HL-60 (cell line): ENCODE data around the gene FOXI1.

ENCODE experiments used
- GABPA ChIP-seq: IDR thresholded peaks from 2 replicates; pipeline ENCODE4 v1.6.1; 2012; ENCODE audit warnings: low read depth
- POLR2AphosphoS5 ChIP-seq: IDR thresholded peaks from 2 replicates; pipeline ENCODE4 v1.6.1; 2012; ENCODE audit warnings: low read depth
- TF ChIP-seq, protein P1 (sequence below): IDR thresholded peaks from one replicate; pipeline ENCODE4 v1.5.1; 2011; ENCODE audit warnings: low read length, control low read depth, inconsistent platforms; ENCODE audit not compliant: insufficient read depth
- TF ChIP-seq, protein P2 (sequence below): IDR thresholded peaks from 2 replicates; pipeline ENCODE4 v1.6.1; 2012; ENCODE audit warnings: low read depth; ENCODE audit not compliant: insufficient replicate concordance

DNA sequence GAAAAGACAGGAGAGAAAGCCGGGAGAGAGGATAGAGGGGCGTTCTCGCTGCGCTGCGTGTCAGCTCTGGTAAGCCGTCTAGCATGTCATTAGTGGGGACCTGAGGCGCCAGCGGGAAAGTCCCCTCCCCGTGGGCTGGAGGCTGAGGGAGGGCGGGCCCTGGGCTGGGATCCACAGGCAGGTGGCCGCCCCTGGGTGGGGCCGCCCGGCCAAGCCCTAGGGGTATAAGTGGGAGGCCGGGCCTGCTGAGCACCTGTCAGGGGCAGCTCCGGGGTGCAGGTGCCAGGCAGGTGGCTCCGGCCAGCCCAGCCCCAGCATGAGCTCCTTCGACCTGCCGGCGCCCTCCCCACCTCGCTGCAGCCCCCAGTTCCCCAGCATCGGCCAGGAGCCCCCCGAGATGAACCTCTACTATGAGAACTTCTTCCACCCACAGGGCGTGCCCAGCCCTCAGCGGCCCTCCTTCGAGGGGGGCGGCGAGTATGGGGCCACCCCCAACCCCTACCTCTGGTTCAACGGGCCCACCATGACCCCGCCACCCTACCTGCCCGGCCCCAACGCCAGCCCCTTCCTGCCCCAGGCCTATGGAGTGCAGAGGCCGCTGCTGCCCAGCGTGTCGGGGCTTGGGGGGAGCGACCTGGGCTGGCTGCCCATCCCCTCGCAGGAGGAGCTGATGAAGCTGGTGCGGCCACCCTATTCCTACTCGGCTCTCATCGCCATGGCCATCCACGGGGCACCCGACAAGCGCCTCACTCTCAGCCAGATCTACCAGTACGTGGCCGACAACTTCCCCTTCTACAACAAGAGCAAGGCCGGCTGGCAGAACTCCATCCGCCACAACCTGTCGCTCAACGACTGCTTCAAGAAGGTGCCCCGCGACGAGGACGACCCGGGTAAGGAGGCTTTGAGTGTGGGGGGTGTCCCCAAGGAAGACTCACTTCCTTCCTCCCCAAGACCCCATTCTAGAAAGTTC lies at the start of gene FOXI1:
- TF ChIP-seq, protein P1, sequence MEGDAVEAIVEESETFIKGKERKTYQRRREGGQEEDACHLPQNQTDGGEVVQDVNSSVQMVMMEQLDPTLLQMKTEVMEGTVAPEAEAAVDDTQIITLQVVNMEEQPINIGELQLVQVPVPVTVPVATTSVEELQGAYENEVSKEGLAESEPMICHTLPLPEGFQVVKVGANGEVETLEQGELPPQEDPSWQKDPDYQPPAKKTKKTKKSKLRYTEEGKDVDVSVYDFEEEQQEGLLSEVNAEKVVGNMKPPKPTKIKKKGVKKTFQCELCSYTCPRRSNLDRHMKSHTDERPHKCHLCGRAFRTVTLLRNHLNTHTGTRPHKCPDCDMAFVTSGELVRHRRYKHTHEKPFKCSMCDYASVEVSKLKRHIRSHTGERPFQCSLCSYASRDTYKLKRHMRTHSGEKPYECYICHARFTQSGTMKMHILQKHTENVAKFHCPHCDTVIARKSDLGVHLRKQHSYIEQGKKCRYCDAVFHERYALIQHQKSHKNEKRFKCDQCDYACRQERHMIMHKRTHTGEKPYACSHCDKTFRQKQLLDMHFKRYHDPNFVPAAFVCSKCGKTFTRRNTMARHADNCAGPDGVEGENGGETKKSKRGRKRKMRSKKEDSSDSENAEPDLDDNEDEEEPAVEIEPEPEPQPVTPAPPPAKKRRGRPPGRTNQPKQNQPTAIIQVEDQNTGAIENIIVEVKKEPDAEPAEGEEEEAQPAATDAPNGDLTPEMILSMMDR, result no peak
- no peak for TF ChIP-seq GABPA
- TF ChIP-seq POLR2AphosphoS5, result no peak
- TF ChIP-seq, protein P2, sequence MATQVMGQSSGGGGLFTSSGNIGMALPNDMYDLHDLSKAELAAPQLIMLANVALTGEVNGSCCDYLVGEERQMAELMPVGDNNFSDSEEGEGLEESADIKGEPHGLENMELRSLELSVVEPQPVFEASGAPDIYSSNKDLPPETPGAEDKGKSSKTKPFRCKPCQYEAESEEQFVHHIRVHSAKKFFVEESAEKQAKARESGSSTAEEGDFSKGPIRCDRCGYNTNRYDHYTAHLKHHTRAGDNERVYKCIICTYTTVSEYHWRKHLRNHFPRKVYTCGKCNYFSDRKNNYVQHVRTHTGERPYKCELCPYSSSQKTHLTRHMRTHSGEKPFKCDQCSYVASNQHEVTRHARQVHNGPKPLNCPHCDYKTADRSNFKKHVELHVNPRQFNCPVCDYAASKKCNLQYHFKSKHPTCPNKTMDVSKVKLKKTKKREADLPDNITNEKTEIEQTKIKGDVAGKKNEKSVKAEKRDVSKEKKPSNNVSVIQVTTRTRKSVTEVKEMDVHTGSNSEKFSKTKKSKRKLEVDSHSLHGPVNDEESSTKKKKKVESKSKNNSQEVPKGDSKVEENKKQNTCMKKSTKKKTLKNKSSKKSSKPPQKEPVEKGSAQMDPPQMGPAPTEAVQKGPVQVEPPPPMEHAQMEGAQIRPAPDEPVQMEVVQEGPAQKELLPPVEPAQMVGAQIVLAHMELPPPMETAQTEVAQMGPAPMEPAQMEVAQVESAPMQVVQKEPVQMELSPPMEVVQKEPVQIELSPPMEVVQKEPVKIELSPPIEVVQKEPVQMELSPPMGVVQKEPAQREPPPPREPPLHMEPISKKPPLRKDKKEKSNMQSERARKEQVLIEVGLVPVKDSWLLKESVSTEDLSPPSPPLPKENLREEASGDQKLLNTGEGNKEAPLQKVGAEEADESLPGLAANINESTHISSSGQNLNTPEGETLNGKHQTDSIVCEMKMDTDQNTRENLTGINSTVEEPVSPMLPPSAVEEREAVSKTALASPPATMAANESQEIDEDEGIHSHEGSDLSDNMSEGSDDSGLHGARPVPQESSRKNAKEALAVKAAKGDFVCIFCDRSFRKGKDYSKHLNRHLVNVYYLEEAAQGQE, result no peak
